Loucy (cell line): Measurements from ENCODE around the gene MACROD2.

ENCODE experiments used
- H2AFZ ChIP-seq: fragments of 200-600 bp; sonication (generic); 2 replicates; pipeline ENCODE4 v1.6.0; 2016; ENCODE audit warnings: antibody characterized with exemption, mild to moderate bottlenecking, low read length, moderate library complexity
- H3F3A ChIP-seq: fragments of 200-600 bp; 2 replicates; pipeline ENCODE4 v1.6.0; 2016; ENCODE audit warnings: antibody characterized with exemption, low read depth, mild to moderate bottlenecking
- H3K27me3 ChIP-seq: fragments of 200-600 bp; sonication (generic); 2 replicates; pipeline ENCODE4 v1.6.1; 2014; ENCODE audit warnings: low read length, mild to moderate bottlenecking; ENCODE audit not compliant: insufficient read depth, poor library complexity, severe bottlenecking
- H3K36me3 ChIP-seq: fragments of 200-600 bp; sonication (generic); 2 replicates; pipeline ENCODE4 v1.6.1; 2016; ENCODE audit warnings: low read length; ENCODE audit not compliant: insufficient read depth
- H3K4me1 ChIP-seq: fragments of 200-600 bp; sonication (generic); 2 replicates; pipeline ENCODE4 v1.5.1; 2014; ENCODE audit warnings: low read length, mild to moderate bottlenecking; ENCODE audit not compliant: insufficient read depth, poor library complexity, severe bottlenecking
- H3K4me2 ChIP-seq: fragments of 200-600 bp; sonication (generic); 2 replicates; pipeline ENCODE4 v1.6.0; 2014; ENCODE audit warnings: antibody characterized with exemption, low read length, low read depth, mild to moderate bottlenecking; ENCODE audit not compliant: poor library complexity, severe bottlenecking
- H3K4me3 ChIP-seq: fragments of 200-600 bp; sonication (generic); 2 replicates; pipeline ENCODE4 v1.5.1; 2014; ENCODE audit warnings: low read length, mild to moderate bottlenecking, mixed read lengths; ENCODE audit not compliant: poor library complexity, severe bottlenecking
- H3K79me2 ChIP-seq: fragments of 200-600 bp; sonication (generic); 2 replicates; pipeline ENCODE4 v1.6.1; 2014; ENCODE audit warnings: low read length; ENCODE audit not compliant: insufficient read depth
- H3K9ac ChIP-seq: fragments of 200-600 bp; sonication (generic); 2 replicates; pipeline ENCODE4 v1.6.0; 2014; ENCODE audit warnings: mild to moderate bottlenecking, low read depth, low read length, moderate library complexity; ENCODE audit not compliant: poor library complexity, severe bottlenecking
- H3K9me2 ChIP-seq: fragments of 200-600 bp; sonication (generic); replicated peaks from 2 replicates; pipeline ENCODE4 v1.6.1; 2016; ENCODE audit warnings: low read depth, low read length, mixed read lengths
- H3K9me3 ChIP-seq: fragments of 200-600 bp; sonication (generic); 2 replicates; pipeline ENCODE4 v1.6.1; 2014; ENCODE audit warnings: mild to moderate bottlenecking, antibody characterized with exemption, low read length, low read depth; ENCODE audit not compliant: insufficient read depth
- H4K20me1 ChIP-seq: fragments of 200-600 bp; sonication (generic); 2 replicates; pipeline ENCODE4 v1.6.0; 2014; ENCODE audit warnings: antibody characterized with exemption, low read length, mild to moderate bottlenecking; ENCODE audit not compliant: insufficient read depth, poor library complexity, severe bottlenecking
- CTCF ChIP-seq: fragments of 200-600 bp; sonication (generic); conservative IDR thresholded peaks from 2 replicates; pipeline ENCODE4 v1.5.1; 2014; ENCODE audit warnings: mild to moderate bottlenecking, antibody characterized with exemption, low read length
- EZH2phosphoT487 ChIP-seq: fragments of 200-600 bp; IDR thresholded peaks from 2 replicates; pipeline ENCODE4 v1.6.1; 2018; ENCODE audit warnings: antibody characterized with exemption, mild to moderate bottlenecking, moderate library complexity, borderline replicate concordance

Gene MACROD2

GRCh38 chr20:14761903-14762302, 766.6 kb downstream of the MACROD2 start:
- no peak overlapping the region for H3K9ac ChIP-seq
- no peak overlapping the region for H2AFZ ChIP-seq
- TF ChIP-seq CTCF (no peak), EZH2phosphoT487 (no peak)
- no peak overlapping the region for H3K4me3 ChIP-seq
- no peaks in the 10 kb centered on the region for H3K9me3 ChIP-seq
- no peaks in the 10 kb centered on the region for H3F3A ChIP-seq
- no peak overlapping the region for H3K4me2 ChIP-seq
- no peaks in the 10 kb centered on the region for H4K20me1 ChIP-seq
- H3K27me3 ChIP-seq, result no peaks in the 10 kb centered on the region
- H3K4me1 ChIP-seq, result no peaks in the 10 kb centered on the region
- no peaks in the 10 kb centered on the region for H3K36me3 ChIP-seq
- no peaks in the 10 kb centered on the region for H3K79me2 ChIP-seq
- no peaks in the 10 kb centered on the region for H3K9me2 ChIP-seq

- no peaks in the 10 kb centered on the region for H3K4me1 ChIP-seq
- H3K4me2 ChIP-seq, result no peak overlapping the region
Measured at GRCh38 chr20:14764511-14765369, 769.4 kb downstream of the MACROD2 start.

GRCh38 chr20:14765370-14765701, 770.0 kb downstream of the MACROD2 start:
- Histone ChIP-seq H3K27me3 (no peaks in the 10 kb centered on the region), H3K4me3 (no peak overlapping the region), H2AFZ (no peak overlapping the region), H4K20me1 (no peaks in the 10 kb centered on the region), H3K9me3 (no peaks in the 10 kb centered on the region), H3F3A (no peaks in the 10 kb centered on the region), H3K4me2 (no peak overlapping the region), H3K4me1 (no peaks in the 10 kb centered on the region), H3K79me2 (no peaks in the 10 kb centered on the region), H3K9me2 (no peaks in the 10 kb centered on the region), H3K36me3 (no peaks in the 10 kb centered on the region), H3K9ac (no peak overlapping the region)
- TF ChIP-seq CTCF (no peak), EZH2phosphoT487 (no peak)

More at GRCh38 chr20:14764511-14765369, 769.4 kb downstream of the MACROD2 start:
- Histone ChIP-seq H3K9ac (no peak overlapping the region), H3F3A (no peaks in the 10 kb centered on the region), H3K4me3 (no peak overlapping the region), H2AFZ (no peak overlapping the region), H3K36me3 (no peaks in the 10 kb centered on the region), H3K9me3 (no peaks in the 10 kb centered on the region), H4K20me1 (no peaks in the 10 kb centered on the region), H3K9me2 (no peaks in the 10 kb centered on the region), H3K27me3 (no peaks in the 10 kb centered on the region), H3K79me2 (no peaks in the 10 kb centered on the region)
- TF ChIP-seq CTCF, result no peak
- TF ChIP-seq EZH2phosphoT487, result no peak
